ENCODE results near the gene PRIM1.

DNA sequence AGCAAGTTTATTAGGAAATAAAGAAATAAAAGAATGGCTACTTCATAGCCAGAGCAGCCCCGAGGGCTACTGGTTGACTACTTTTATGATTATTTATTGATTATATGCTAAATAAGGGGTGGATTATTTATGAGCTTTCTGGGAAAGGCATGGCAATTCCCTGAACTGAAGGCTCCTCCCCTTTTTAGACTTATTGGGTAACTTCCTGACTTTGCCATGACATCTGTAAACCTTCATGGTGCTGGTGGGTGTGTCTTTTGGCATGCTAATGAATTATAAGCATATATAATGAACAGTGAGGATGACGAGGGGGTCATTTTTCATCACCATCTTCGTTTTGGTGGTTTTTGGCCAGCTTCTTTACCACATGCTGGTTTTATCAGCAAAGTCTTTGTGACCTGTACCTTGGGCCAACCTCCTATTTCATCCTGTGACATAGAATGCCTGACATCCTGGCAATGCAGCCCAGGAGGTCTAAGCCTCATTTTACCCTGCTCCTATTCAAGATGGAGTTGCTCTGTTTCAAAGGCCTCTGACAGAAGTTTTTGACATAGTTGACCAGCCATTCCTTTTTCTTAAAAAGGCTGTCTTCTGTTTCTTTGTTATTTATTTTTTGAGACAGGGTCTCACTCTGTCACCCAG lies 53.0 kb downstream of the PRIM1 start:
- TF ChIP-seq, protein P1, sequence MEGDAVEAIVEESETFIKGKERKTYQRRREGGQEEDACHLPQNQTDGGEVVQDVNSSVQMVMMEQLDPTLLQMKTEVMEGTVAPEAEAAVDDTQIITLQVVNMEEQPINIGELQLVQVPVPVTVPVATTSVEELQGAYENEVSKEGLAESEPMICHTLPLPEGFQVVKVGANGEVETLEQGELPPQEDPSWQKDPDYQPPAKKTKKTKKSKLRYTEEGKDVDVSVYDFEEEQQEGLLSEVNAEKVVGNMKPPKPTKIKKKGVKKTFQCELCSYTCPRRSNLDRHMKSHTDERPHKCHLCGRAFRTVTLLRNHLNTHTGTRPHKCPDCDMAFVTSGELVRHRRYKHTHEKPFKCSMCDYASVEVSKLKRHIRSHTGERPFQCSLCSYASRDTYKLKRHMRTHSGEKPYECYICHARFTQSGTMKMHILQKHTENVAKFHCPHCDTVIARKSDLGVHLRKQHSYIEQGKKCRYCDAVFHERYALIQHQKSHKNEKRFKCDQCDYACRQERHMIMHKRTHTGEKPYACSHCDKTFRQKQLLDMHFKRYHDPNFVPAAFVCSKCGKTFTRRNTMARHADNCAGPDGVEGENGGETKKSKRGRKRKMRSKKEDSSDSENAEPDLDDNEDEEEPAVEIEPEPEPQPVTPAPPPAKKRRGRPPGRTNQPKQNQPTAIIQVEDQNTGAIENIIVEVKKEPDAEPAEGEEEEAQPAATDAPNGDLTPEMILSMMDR (IDR thresholded peaks at IDR 0.05) = no peak
- TF ChIP-seq CHD2 (IDR thresholded peaks at IDR 0.05; ENCODE audit: low read length, partially characterized antibody) = no peak
- no peak for TF ChIP-seq CEBPB (IDR thresholded peaks at IDR 0.05)
- no peak for TF ChIP-seq POLR2A (IDR thresholded peaks at IDR 0.05; ENCODE audit: low read length)
- TF ChIP-seq POLR2AphosphoS2 (conservative IDR thresholded peaks at IDR 0.05; ENCODE audit: low read length) = no peak
- TF ChIP-seq ZFP36 (IDR thresholded peaks at IDR 0.05; ENCODE audit: borderline replicate concordance, partially characterized antibody) = no peak
- no peak for TF ChIP-seq JUN (IDR thresholded peaks at IDR 0.05)

Data from A549 (cell line).